OCI-LY1 (cell line): ENCODE results near the gene KIF17.

Experiments used
- EZH2 ChIP-seq: fragments of 200-600 bp; sonication (generic), shearing (Covaris generic); IDR thresholded peaks from 2 replicates; pipeline ENCODE4 v1.8.0; 2017; ENCODE audit warnings: borderline replicate concordance, mixed run types, mild to moderate bottlenecking, antibody characterized with exemption, low read length, moderate library complexity, mixed read lengths
- TF ChIP-seq, protein P1 (sequence below): fragments of 200-600 bp; sonication (generic), shearing (Covaris generic); IDR thresholded peaks from 2 replicates; pipeline ENCODE4 v1.5.1; 2017; ENCODE audit warnings: mild to moderate bottlenecking, antibody characterized with exemption, low read length, moderate library complexity, mixed read lengths

DNA sequence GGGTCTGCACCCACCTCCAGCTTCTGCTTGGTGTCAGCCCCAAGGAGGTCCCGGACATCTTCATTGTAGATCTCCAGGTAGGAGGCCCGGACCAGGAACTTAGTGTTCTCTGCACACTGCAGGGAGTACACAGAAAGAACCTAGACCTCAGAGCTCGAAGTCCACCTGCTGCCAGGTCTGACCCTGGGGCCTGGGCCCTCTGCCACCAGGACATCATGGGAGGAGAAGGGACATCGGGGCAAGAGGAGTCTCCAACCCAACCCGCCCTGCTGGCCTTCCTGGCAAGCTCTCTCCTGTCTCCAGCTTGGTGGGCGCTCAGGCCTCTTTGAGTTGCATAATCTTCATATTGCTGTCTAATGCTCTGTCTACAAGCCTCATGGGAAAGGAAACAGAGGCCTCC, 4.4 kb downstream of the KIF17 start:
- TF ChIP-seq, protein P1, sequence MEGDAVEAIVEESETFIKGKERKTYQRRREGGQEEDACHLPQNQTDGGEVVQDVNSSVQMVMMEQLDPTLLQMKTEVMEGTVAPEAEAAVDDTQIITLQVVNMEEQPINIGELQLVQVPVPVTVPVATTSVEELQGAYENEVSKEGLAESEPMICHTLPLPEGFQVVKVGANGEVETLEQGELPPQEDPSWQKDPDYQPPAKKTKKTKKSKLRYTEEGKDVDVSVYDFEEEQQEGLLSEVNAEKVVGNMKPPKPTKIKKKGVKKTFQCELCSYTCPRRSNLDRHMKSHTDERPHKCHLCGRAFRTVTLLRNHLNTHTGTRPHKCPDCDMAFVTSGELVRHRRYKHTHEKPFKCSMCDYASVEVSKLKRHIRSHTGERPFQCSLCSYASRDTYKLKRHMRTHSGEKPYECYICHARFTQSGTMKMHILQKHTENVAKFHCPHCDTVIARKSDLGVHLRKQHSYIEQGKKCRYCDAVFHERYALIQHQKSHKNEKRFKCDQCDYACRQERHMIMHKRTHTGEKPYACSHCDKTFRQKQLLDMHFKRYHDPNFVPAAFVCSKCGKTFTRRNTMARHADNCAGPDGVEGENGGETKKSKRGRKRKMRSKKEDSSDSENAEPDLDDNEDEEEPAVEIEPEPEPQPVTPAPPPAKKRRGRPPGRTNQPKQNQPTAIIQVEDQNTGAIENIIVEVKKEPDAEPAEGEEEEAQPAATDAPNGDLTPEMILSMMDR, result no peak
- TF ChIP-seq EZH2, result no peak
